ENCODE data around the gene CCDC146.

CCDC146 gene

DNA sequence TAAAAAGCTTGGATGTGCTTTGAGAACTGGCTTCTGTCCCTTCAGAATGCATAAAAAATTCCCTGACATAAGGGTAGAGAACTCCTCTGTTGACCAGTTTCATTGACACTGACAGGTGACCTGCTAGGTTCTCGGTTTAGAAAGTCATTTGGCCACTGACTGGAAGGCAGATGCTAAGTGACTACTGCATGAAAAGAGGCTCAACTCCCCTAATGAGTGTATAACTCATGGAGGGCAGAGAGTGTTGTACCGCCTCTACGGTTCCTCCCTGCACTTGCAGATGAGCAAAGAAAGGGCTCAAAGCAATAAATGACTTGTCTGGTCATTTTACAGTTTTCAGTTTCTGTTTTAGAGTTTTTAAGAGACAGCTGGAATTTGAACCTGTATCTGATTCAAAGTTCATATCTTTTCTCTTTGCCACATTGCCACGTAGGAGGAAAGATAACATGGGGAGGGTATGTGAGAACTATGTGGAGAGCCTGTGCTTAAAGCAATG lies 80.1 kb downstream of the CCDC146 start:
- no peak for TF ChIP-seq EZH2phosphoT487 (IDR thresholded peaks at IDR 0.05; ENCODE audit: low read depth)
- TF ChIP-seq, protein P1, sequence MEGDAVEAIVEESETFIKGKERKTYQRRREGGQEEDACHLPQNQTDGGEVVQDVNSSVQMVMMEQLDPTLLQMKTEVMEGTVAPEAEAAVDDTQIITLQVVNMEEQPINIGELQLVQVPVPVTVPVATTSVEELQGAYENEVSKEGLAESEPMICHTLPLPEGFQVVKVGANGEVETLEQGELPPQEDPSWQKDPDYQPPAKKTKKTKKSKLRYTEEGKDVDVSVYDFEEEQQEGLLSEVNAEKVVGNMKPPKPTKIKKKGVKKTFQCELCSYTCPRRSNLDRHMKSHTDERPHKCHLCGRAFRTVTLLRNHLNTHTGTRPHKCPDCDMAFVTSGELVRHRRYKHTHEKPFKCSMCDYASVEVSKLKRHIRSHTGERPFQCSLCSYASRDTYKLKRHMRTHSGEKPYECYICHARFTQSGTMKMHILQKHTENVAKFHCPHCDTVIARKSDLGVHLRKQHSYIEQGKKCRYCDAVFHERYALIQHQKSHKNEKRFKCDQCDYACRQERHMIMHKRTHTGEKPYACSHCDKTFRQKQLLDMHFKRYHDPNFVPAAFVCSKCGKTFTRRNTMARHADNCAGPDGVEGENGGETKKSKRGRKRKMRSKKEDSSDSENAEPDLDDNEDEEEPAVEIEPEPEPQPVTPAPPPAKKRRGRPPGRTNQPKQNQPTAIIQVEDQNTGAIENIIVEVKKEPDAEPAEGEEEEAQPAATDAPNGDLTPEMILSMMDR (IDR thresholded peaks at IDR 0.05; ENCODE audit: low read depth, low read length) = no peak
- Histone ChIP-seq H3K9me3 (ENCODE audit: insufficient read depth, low read length) (no peaks in the 10 kb centered on the region), H4K20me1 (ENCODE audit: insufficient read depth, low read length) (no peaks in the 10 kb centered on the region), H3K27ac (ENCODE audit: low read length) (peak overlapping the region; percentile 98), H2AFZ (ENCODE audit: low read depth, low read length) (no peak overlapping the region), H3K4me1 (ENCODE audit: low read length) (peaks cover 79% of the 10 kb centered on the region), H3K4me3 (ENCODE audit: low read length) (peak overlapping the region; percentile 47), H3K9ac (ENCODE audit: low read length) (peak overlapping the region; percentile 74), H3K27me3 (ENCODE audit: low read depth, low read length) (no peaks in the 10 kb centered on the region), H3K4me2 (ENCODE audit: low read length) (peak overlapping the region; percentile 75), H3K79me2 (ENCODE audit: low read length) (peaks cover 23% of the 10 kb centered on the region), H3K36me3 (replicated peaks; ENCODE audit: low read depth, low read length) (no peaks in the 10 kb centered on the region)

DNA sequence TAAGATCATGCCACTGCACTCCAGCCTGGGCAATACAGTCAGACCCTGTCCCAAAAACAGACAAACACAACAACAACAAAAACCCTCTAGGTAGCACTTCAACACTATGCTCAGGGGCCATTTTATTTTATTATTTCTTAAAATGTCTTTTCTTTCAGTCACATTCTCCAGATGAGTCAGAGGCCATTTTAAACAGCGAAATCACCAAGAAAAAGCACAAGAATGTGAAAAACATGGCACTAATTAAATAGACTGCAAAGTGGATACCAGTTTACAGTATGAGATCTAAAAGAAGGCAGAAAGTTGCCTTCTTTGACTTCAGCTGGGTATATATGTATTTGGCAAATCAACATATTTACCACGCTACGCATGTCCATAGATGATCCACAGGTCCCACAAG lies 83.3 kb downstream of the CCDC146 start:
- H3K4me2 ChIP-seq (ENCODE audit: low read length) = no peak overlapping the region
- no peak overlapping the region for H3K4me3 ChIP-seq (ENCODE audit: low read length)
- H3K79me2 ChIP-seq (ENCODE audit: low read length) = no peaks in the 10 kb centered on the region
- H3K9me3 ChIP-seq (ENCODE audit: insufficient read depth, low read length) = peaks cover 15% of the 10 kb centered on the region; the same call in 1 of the 2 replicates
- no peak for TF ChIP-seq EZH2phosphoT487 (IDR thresholded peaks at IDR 0.05; ENCODE audit: low read depth)
- TF ChIP-seq, protein P1 (IDR thresholded peaks at IDR 0.05; ENCODE audit: low read depth, low read length) = no peak
- peaks cover 54% of the 10 kb centered on the region for H3K4me1 ChIP-seq (ENCODE audit: low read length)
- H3K27ac ChIP-seq (ENCODE audit: low read length) = no peak overlapping the region
- H3K27me3 ChIP-seq (ENCODE audit: low read depth, low read length) = no peaks in the 10 kb centered on the region
- H3K36me3 ChIP-seq (replicated peaks; ENCODE audit: low read depth, low read length) = peaks cover 8% of the 10 kb centered on the region
- H4K20me1 ChIP-seq (ENCODE audit: insufficient read depth, low read length) = no peaks in the 10 kb centered on the region
- H2AFZ ChIP-seq (ENCODE audit: low read depth, low read length) = no peak overlapping the region
- H3K9ac ChIP-seq (ENCODE audit: low read length) = no peak overlapping the region

DNA sequence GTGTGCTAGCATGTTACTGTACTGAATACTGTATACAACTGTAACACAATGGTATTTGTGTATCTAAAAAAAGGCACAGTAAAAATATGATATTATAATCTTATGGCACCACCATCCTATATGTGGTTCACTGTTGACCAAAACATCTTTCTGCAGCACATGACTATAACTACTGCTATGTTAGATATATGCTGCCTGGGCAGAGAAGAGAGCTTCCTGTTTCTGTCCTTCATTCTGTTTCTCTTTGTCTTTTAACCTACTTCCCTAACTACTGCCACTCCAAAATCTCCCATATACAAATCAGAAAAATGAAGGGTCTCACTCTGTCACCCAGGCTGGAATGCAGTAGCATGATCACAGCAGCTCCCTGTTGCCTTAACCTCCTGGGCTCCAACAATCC lies 86.0 kb downstream of the CCDC146 start:
- H3K27ac ChIP-seq (ENCODE audit: low read length) = no peak overlapping the region
- peaks cover 8% of the 10 kb centered on the region for H3K36me3 ChIP-seq (replicated peaks; ENCODE audit: low read depth, low read length)
- H3K79me2 ChIP-seq (ENCODE audit: low read length) = no peaks in the 10 kb centered on the region
- no peak for TF ChIP-seq EZH2phosphoT487 (IDR thresholded peaks at IDR 0.05; ENCODE audit: low read depth)
- TF ChIP-seq, protein P1 (IDR thresholded peaks at IDR 0.05; ENCODE audit: low read depth, low read length) = no peak
- no peaks in the 10 kb centered on the region for H4K20me1 ChIP-seq (ENCODE audit: insufficient read depth, low read length)
- H3K4me1 ChIP-seq (ENCODE audit: low read length) = peaks cover 28% of the 10 kb centered on the region
- H2AFZ ChIP-seq (ENCODE audit: low read depth, low read length) = no peak overlapping the region
- H3K4me2 ChIP-seq (ENCODE audit: low read length) = no peak overlapping the region
- no peak overlapping the region for H3K4me3 ChIP-seq (ENCODE audit: low read length)
- no peaks in the 10 kb centered on the region for H3K27me3 ChIP-seq (ENCODE audit: low read depth, low read length)
- peaks cover 15% of the 10 kb centered on the region; the same call in 1 of the 2 replicates for H3K9me3 ChIP-seq (ENCODE audit: insufficient read depth, low read length)
- no peak overlapping the region for H3K9ac ChIP-seq (ENCODE audit: low read length)

DNA sequence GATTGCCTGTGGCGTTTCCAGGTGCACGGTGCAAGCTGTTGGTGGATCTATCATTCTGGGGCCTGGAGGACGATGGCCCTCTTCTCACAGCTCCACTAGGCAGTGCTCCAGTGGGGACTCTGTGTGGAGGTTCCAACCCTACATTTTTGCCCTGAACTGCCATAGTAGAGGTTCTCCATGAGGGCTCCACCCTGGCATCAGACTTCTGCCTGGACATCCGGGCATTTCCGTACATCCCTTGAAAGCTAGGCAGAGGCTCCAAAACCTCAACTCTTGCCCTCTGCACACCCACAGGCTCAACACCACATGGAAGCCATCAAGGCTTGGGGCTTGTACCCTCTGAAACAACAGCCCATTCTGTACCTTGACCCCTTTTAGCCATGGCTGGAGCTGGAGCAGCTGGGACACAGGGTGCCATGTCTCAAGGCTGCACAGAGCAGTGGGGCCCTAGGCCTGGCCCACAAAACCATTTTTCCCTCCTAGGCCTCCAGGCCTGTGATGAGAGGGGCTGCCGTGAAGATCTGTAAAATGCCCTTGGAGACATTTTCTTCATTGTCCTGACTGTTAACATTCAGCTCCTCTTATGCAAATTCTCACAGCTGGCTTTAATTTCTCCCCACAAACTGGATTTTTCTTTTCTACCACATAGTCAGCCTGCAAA lies 87.2 kb downstream of the CCDC146 start:
- Histone ChIP-seq H3K9me3 (ENCODE audit: insufficient read depth, low read length) (peaks cover 15% of the 10 kb centered on the region; the same call in 1 of the 2 replicates), H3K79me2 (ENCODE audit: low read length) (no peaks in the 10 kb centered on the region), H3K27ac (ENCODE audit: low read length) (no peak overlapping the region), H3K4me3 (ENCODE audit: low read length) (no peak overlapping the region), H3K4me1 (ENCODE audit: low read length) (peaks cover 16% of the 10 kb centered on the region), H2AFZ (ENCODE audit: low read depth, low read length) (no peak overlapping the region), H3K27me3 (ENCODE audit: low read depth, low read length) (no peaks in the 10 kb centered on the region), H3K4me2 (ENCODE audit: low read length) (no peak overlapping the region), H4K20me1 (ENCODE audit: insufficient read depth, low read length) (no peaks in the 10 kb centered on the region), H3K9ac (ENCODE audit: low read length) (no peak overlapping the region), H3K36me3 (replicated peaks; ENCODE audit: low read depth, low read length) (peaks cover 8% of the 10 kb centered on the region)
- no peak for TF ChIP-seq EZH2phosphoT487 (IDR thresholded peaks at IDR 0.05; ENCODE audit: low read depth)
- TF ChIP-seq, protein P1 (IDR thresholded peaks at IDR 0.05; ENCODE audit: low read depth, low read length) = no peak

All from OCI-LY3 (cell line).